GM18868 (cell line): ENCODE data around the gene SV2C.

Source experiments
- ATAC-seq: cut with Tn5 transposase; IDR thresholded peaks from one replicate; pipeline ENCODE4 v1.9.1; 2021; ENCODE audit warnings: mild to moderate bottlenecking, moderate library complexity; ENCODE audit not compliant: unreplicated experiment

Gene SV2C

GRCh38 chr5:76402251-76402885 lies 319.2 kb downstream of the SV2C start:
- ATAC-seq: peak; percentile 46

GRCh38 chr5:76402886-76403765 lies 319.9 kb downstream of the SV2C start, which contains the start of gene IQGAP2:
TSS of gene IQGAP2 (plus strand) at chr5:76403285. CDS start at chr5:76403546, 261 bp downstream.
- ATAC-seq: peak; percentile 55
